Gastrocnemius medialis (tissue), 4 donors: ENCODE data around the gene IL6ST. TPM values are rescaled to one million over a fixed set of nuclear protein-coding genes. Genes with fewer than 3 reads are reported as not detected.

Experiments used
- ATAC-seq, 2 donors: fragments of 150-250 bp; one replicate each; pipeline ENCODE4 v1.9.1; 2016
- DNase-seq, 2 donors: peaks; one replicate each; pipeline ENCODE4 v3.0.0-alpha.2; 2019
- H3K27ac ChIP-seq, 4 donors: fragments of 200-600 bp; sonication (generic); 1 replicate in 1 of 4; 2 replicates in 3 of 4; pipeline ENCODE4 v1.5.1; 2016 to 2018; ENCODE audit warnings: mild to moderate bottlenecking in 2 of 4, moderate library complexity in 1 of 4
- H3K27me3 ChIP-seq, 3 donors: fragments of 200-600 bp; sonication (generic) in 2 of 3; 1 replicate in 1 of 3; 2 replicates in 2 of 3; pipeline versions ENCODE4 v1.5.1 to v1.6.0; 2016 to 2019; ENCODE audit warnings: mild to moderate bottlenecking in 1 of 3, moderate library complexity in 1 of 3
- H3K36me3 ChIP-seq, 2 donors: fragments of 200-600 bp; sonication (generic) in 1 of 2; one replicate each; pipeline ENCODE4 v1.5.1; 2017 to 2018
- H3K4me1 ChIP-seq, 2 donors: fragments of 200-600 bp; sonication (generic) in 1 of 2; one replicate each; pipeline ENCODE4 v1.5.1; 2016 to 2017; ENCODE audit warnings: mild to moderate bottlenecking in 2 of 2
- H3K4me3 ChIP-seq, 4 donors: fragments of 200-600 bp; sonication (generic) in 3 of 4; 1 replicate in 1 of 4; 2 replicates in 3 of 4; pipeline ENCODE4 v1.5.1; 2016 to 2019; ENCODE audit warnings: mild to moderate bottlenecking in 2 of 4
- H3K9me3 ChIP-seq, 3 donors: fragments of 200-600 bp; sonication (generic) in 2 of 3; 1 replicate in 1 of 3; 2 replicates in 2 of 3; pipeline ENCODE4 v1.5.1; 2016 to 2019
- POLR2A ChIP-seq, 2 donors: fragments of 450-650 bp; IDR thresholded peaks; one replicate each; pipeline ENCODE4 v1.6.1; 2017; ENCODE audit warnings: antibody characterized with exemption in 2 of 2, mild to moderate bottlenecking in 2 of 2, moderate library complexity in 2 of 2
- in situ Hi-C, 4 donors: fragments of 200-750 bp; cut with MboI; loops; one replicate each; pipeline versions ENCODE4 v1.15.0 to v1.8.0; 2017; ENCODE audit warnings: low sequenced_read_pairs in 4 of 4
- intact Hi-C: fragments of 100-400 bp; cut with DNase I; formaldehyde crosslinking; loops from one replicate; pipeline ENCODE4 v1.15.1; 2023; ENCODE audit warnings: low total_unique reads
- total RNA-seq, 4 donors: library from RNA; depleted of rRNA; stranded (reverse); fragments of >200 nt; gene quantifications; one replicate each; pipeline versions ENCODE4 v1.1.0 to v1.2.3, GENCODE V29; 2016
- TF ChIP-seq, protein P1 (sequence below), 5 experiments: fragments of 450-650 bp in 3 of 5; fragments of 200-600 bp in 2 of 5; sonication (generic) in 2 of 5; IDR thresholded peaks in 4 of 5; conservative IDR thresholded peaks in 1 of 5; 1 replicate in 4 of 5; 2 replicates in 1 of 5; pipeline ENCODE4 v1.5.1; 2016 to 2019; ENCODE audit warnings: antibody characterized with exemption in 5 of 5, mild to moderate bottlenecking in 3 of 5, moderate library complexity in 3 of 5

IL6ST gene
- total RNA-seq, 4 donors from 2014 or later: 128 to 228 (median 167) TPM

GRCh38 chr5:55920784-55921183, 74.0 kb downstream of the IL6ST start:
- no peaks in the 10 kb centered on the region for H3K9me3 ChIP-seq
- H3K36me3 ChIP-seq: no peaks in the 10 kb centered on the region
- ATAC-seq (no peak), DNase-seq (no peak)
- TF ChIP-seq POLR2A (IDR thresholded peaks at IDR 0.05): no peak
- TF ChIP-seq, protein P1, sequence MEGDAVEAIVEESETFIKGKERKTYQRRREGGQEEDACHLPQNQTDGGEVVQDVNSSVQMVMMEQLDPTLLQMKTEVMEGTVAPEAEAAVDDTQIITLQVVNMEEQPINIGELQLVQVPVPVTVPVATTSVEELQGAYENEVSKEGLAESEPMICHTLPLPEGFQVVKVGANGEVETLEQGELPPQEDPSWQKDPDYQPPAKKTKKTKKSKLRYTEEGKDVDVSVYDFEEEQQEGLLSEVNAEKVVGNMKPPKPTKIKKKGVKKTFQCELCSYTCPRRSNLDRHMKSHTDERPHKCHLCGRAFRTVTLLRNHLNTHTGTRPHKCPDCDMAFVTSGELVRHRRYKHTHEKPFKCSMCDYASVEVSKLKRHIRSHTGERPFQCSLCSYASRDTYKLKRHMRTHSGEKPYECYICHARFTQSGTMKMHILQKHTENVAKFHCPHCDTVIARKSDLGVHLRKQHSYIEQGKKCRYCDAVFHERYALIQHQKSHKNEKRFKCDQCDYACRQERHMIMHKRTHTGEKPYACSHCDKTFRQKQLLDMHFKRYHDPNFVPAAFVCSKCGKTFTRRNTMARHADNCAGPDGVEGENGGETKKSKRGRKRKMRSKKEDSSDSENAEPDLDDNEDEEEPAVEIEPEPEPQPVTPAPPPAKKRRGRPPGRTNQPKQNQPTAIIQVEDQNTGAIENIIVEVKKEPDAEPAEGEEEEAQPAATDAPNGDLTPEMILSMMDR (IDR thresholded peaks at IDR 0.05 in 4 of 5, conservative IDR thresholded peaks at IDR 0.05 in 1 of 5): no peak
- H3K27ac ChIP-seq: no peak overlapping the region
- in situ Hi-C loops: no loop called here
- no peaks in the 10 kb centered on the region for H3K27me3 ChIP-seq
- intact Hi-C loops: no loop called here
- H3K4me3 ChIP-seq: no peak overlapping the region
- H3K4me1 ChIP-seq: no peaks in the 10 kb centered on the region

DNA sequence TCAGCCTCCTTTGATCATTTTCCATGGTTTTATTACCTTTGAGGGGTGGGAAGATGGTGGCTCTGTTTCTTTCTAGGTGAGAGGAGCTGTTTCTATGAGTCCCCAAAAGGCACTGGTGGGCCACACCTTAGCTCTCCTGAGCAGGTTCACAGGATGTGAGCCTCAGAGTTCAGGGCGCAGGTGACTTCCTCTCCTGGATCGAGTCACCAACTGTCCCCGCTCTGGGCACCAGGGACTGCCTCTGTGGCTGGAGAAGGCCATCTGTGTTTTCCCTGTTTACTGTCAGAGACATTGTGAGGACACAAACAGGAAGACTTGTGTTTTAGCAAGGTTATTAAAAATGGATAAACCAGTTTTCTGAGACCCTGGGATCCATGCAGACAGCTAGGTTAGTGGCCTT, 75.1 kb downstream of the IL6ST start:
- no peaks in the 10 kb centered on the region for H3K36me3 ChIP-seq
- ATAC-seq: no peak
- no peak overlapping the region for H3K4me3 ChIP-seq
- TF ChIP-seq POLR2A (IDR thresholded peaks at IDR 0.05): no peak
- TF ChIP-seq, protein P1 (IDR thresholded peaks at IDR 0.05 in 4 of 5, conservative IDR thresholded peaks at IDR 0.05 in 1 of 5): no peak
- H3K27me3 ChIP-seq: no peaks in the 10 kb centered on the region
- intact Hi-C loops: no loop called here
- H3K27ac ChIP-seq: no peak overlapping the region
- no peak for DNase-seq
- H3K9me3 ChIP-seq: no peaks in the 10 kb centered on the region
- in situ Hi-C loops: no loop called here
- H3K4me1 ChIP-seq: no peaks in the 10 kb centered on the region

GRCh38 chr5:55918087-55919035, 76.4 kb downstream of the IL6ST start:
- no peak for ATAC-seq
- in situ Hi-C loops: no loop called here

GRCh38 chr5:55917402-55918086, 77.2 kb downstream of the IL6ST start:
- DNase-seq: no peak
- Histone ChIP-seq H3K9me3 (no peaks in the 10 kb centered on the region), H3K36me3 (no peaks in the 10 kb centered on the region), H3K27ac (no peak overlapping the region), H3K4me3 (no peak overlapping the region), H3K4me1 (no peaks in the 10 kb centered on the region), H3K27me3 (no peaks in the 10 kb centered on the region)
- TF ChIP-seq POLR2A (IDR thresholded peaks at IDR 0.05): no peak
- TF ChIP-seq, protein P1 (IDR thresholded peaks at IDR 0.05 in 4 of 5, conservative IDR thresholded peaks at IDR 0.05 in 1 of 5): no peak
- intact Hi-C loops (no loop called here), in situ Hi-C loops (no loop called here)
- no peak for ATAC-seq

More at GRCh38 chr5:55918087-55919035, 76.4 kb downstream of the IL6ST start:
- no peaks in the 10 kb centered on the region for H3K27me3 ChIP-seq
- intact Hi-C loops: no loop called here
- no peaks in the 10 kb centered on the region for H3K36me3 ChIP-seq
- no peak for DNase-seq
- no peaks in the 10 kb centered on the region for H3K4me1 ChIP-seq
- TF ChIP-seq, protein P1 (IDR thresholded peaks at IDR 0.05 in 4 of 5, conservative IDR thresholded peaks at IDR 0.05 in 1 of 5): no peak
- H3K9me3 ChIP-seq: no peaks in the 10 kb centered on the region
- H3K4me3 ChIP-seq: no peak overlapping the region
- no peak overlapping the region for H3K27ac ChIP-seq
